ENCODE data around the gene STKLD1.

- peak; percentile 61 for TF ChIP-seq CTCF (IDR thresholded peaks at IDR 0.05; ENCODE audit: low read depth, low read length, poor library complexity, severe bottlenecking)
- no peak for TF ChIP-seq EZH2phosphoT487 (IDR thresholded peaks at IDR 0.05; ENCODE audit: borderline replicate concordance, low read length)
Observed at GRCh38 chr9:133396952-133397351, 20.8 kb downstream of the STKLD1 start.
